GM19395 (cell line): Measurements from ENCODE around the gene IRF6.
A peak's percentile ranks its signal among the peaks of the same experiment; 100 is the strongest.

Source experiments
- ATAC-seq: cut with Tn5 transposase; IDR thresholded peaks from one replicate; pipeline ENCODE4 v1.9.1; 2021; ENCODE audit warnings: mild to moderate bottlenecking, moderate library complexity; ENCODE audit not compliant: unreplicated experiment

Gene IRF6

GRCh38 chr1:209790286-209791193, 15.4 kb downstream of the IRF6 start:
- no peak for ATAC-seq

- no peak for ATAC-seq
Measured at GRCh38 chr1:209789245-209789644, 16.7 kb downstream of the IRF6 start.

GRCh38 chr1:209787551-209787950, 18.4 kb downstream of the IRF6 start:
- ATAC-seq, result no peak

GRCh38 chr1:209786146-209786545, 19.8 kb downstream of the IRF6 start:
- ATAC-seq, result no peak

- no peak for ATAC-seq
Measured at GRCh38 chr1:209785592-209785991, 20.4 kb downstream of the IRF6 start.

GRCh38 chr1:209784265-209785169, 21.4 kb downstream of the IRF6 start, which contains the start of gene C1orf74:
C1orf74 (minus strand) TSS chr1:209784559; CDS start chr1:209783634, 925 bp downstream.
- peak; percentile 99 for ATAC-seq

- no peak for ATAC-seq
Measured at GRCh38 chr1:209783386-209783785, 22.6 kb downstream of the IRF6 start.

- ATAC-seq, result no peak
Measured at GRCh38 chr1:209780268-209780667, 25.7 kb downstream of the IRF6 start.

- no peak for ATAC-seq
Measured at GRCh38 chr1:209778102-209778501, 27.8 kb downstream of the IRF6 start.

- no peak for ATAC-seq
Measured at GRCh38 chr1:209777587-209777986, 28.4 kb downstream of the IRF6 start.

GRCh38 chr1:209775678-209776077, 30.3 kb downstream of the IRF6 start:
- no peak for ATAC-seq

- peak; percentile 61 for ATAC-seq
Measured at GRCh38 chr1:209774592-209774991, 31.4 kb downstream of the IRF6 start.

GRCh38 chr1:209772126-209772525, 33.8 kb downstream of the IRF6 start:
- no peak for ATAC-seq

GRCh38 chr1:209770636-209771415, 35.1 kb downstream of the IRF6 start:
- ATAC-seq, result no peak

GRCh38 chr1:209769971-209770370, 36.0 kb downstream of the IRF6 start:
- no peak for ATAC-seq

- ATAC-seq, result peak; percentile 85
Measured at GRCh38 chr1:209769171-209769904, 36.6 kb downstream of the IRF6 start.

- peak; percentile 87 for ATAC-seq
Measured at GRCh38 chr1:209768354-209768774, 37.6 kb downstream of the IRF6 start.

- ATAC-seq, result no peak
Measured at GRCh38 chr1:209767706-209768105, 38.2 kb downstream of the IRF6 start.

- no peak for ATAC-seq
Measured at GRCh38 chr1:209767096-209767495, 38.8 kb downstream of the IRF6 start.

GRCh38 chr1:209766051-209766450, 39.9 kb downstream of the IRF6 start:
- no peak for ATAC-seq
